ENCODE data around the gene NDUFAF3. TPM values are rescaled to one million over a fixed set of nuclear protein-coding genes. Genes with fewer than 3 reads are reported as not detected.

The NDUFAF3 gene
- 100 to 1,000 TPM in 3 of 4 donors, 10 to 100 TPM in 1; 90.9 to 142 (median 116) TPM for total RNA-seq

- DNase-seq (ENCODE audit: extremely low spot score): peak; percentile 95
- Histone ChIP-seq H3K4me3 (peak within 1 kb of the TSS; percentile 81 to 98 (median 89)), H3K4me1 (peaks cover 48 to 74% (median 59%) of the 10 kb centered on the region in 4 donors), H3K36me3 (peaks cover 20 to 42% (median 41%) of the 10 kb centered on the region in 4 donors), H3K9me3 (no peaks in the 10 kb centered on the region), H3K27me3 (no peaks in the 10 kb centered on the region), H3K27ac (replicated peaks in 1 of 4) (peak within 1 kb of the TSS; percentile 98 to 100 (median 100))
- intact Hi-C loops (cut with DNase I): no loop called here
- TF ChIP-seq POLR2A (IDR thresholded peaks at IDR 0.05; ENCODE audit: low read depth) (peak; percentile 74), EP300 (IDR thresholded peaks at IDR 0.05) (no peak), CTCF (IDR thresholded peaks at IDR 0.05) (peak; percentile 97 to 98 (median 97)), POLR2AphosphoS5 (IDR thresholded peaks at IDR 0.05) (peak; percentile 90 to 94)
- WGBS: 0% methylated on average over 1 of the region's 83 CpGs
These were observed at the start of gene NDUFAF3 for GRCh38 chr3:49021813-49022687. Gene NDUFAF3, plus strand, starts transcription at chr3:49022121. Its CDS starts 24 bp downstream, at chr3:49022145.

GRCh38 chr3:48974076-48974864 lies 47.7 kb upstream of the NDUFAF3 start:
- intact Hi-C loops (cut with DNase I): no loop called here
- Histone ChIP-seq H3K27ac (replicated peaks in 1 of 4) (no peak overlapping the region), H3K36me3 (peaks cover 92 to 100% (median 99%) of the 10 kb centered on the region in 4 donors), H3K4me1 (no peaks in the 10 kb centered on the region), H3K27me3 (no peaks in the 10 kb centered on the region), H3K9me3 (no peaks in the 10 kb centered on the region), H3K4me3 (no peak overlapping the region)
- WGBS: 90% methylated on average over 10 of the region's 10 CpGs
- TF ChIP-seq EP300 (IDR thresholded peaks at IDR 0.05) (no peak), CTCF (IDR thresholded peaks at IDR 0.05) (no peak), POLR2AphosphoS5 (IDR thresholded peaks at IDR 0.05) (no peak), POLR2A (IDR thresholded peaks at IDR 0.05; ENCODE audit: low read depth) (no peak)
- DNase-seq (ENCODE audit: extremely low spot score): no peak

GRCh38 chr3:48979451-48979850 lies 42.5 kb upstream of the NDUFAF3 start:
- Histone ChIP-seq H3K9me3 (no peaks in the 10 kb centered on the region), H3K27ac (replicated peaks in 1 of 4) (no peak overlapping the region), H3K4me3 (no peak overlapping the region), H3K4me1 (peaks cover 0 to 2% (median 0%) of the 10 kb centered on the region in 4 donors), H3K36me3 (peaks cover 89 to 99% (median 97%) of the 10 kb centered on the region in 4 donors), H3K27me3 (no peaks in the 10 kb centered on the region)
- DNase-seq (ENCODE audit: extremely low spot score): no peak
- TF ChIP-seq EP300 (IDR thresholded peaks at IDR 0.05) (no peak), CTCF (IDR thresholded peaks at IDR 0.05) (no peak), POLR2AphosphoS5 (IDR thresholded peaks at IDR 0.05) (no peak), POLR2A (IDR thresholded peaks at IDR 0.05; ENCODE audit: low read depth) (no peak)
- intact Hi-C loops (cut with DNase I): no loop called here
- WGBS: 100% methylated on average over 3 of the region's 3 CpGs

- H3K9me3 ChIP-seq: no peaks in the 10 kb centered on the region
- H3K27ac ChIP-seq (replicated peaks in 1 of 4): no peak overlapping the region
- no peaks in the 10 kb centered on the region for H3K27me3 ChIP-seq
- peaks cover 0 to 2% (median 0%) of the 10 kb centered on the region in 4 donors for H3K4me1 ChIP-seq
- H3K4me3 ChIP-seq: no peak overlapping the region
- no peak for DNase-seq (ENCODE audit: extremely low spot score)
- H3K36me3 ChIP-seq: peaks cover 81 to 99% (median 97%) of the 10 kb centered on the region in 4 donors
- intact Hi-C loops (cut with DNase I): no loop called here
- 98% methylated on average over 4 of the region's 4 CpGs for WGBS
- TF ChIP-seq POLR2AphosphoS5 (IDR thresholded peaks at IDR 0.05) (no peak), EP300 (IDR thresholded peaks at IDR 0.05) (no peak)
These were observed 41.6 kb upstream of the NDUFAF3 start for GRCh38 chr3:48980295-48980694.

- TF ChIP-seq EP300 (IDR thresholded peaks at IDR 0.05) (no peak), CTCF (IDR thresholded peaks at IDR 0.05) (no peak), POLR2AphosphoS5 (IDR thresholded peaks at IDR 0.05) (no peak), POLR2A (IDR thresholded peaks at IDR 0.05; ENCODE audit: low read depth) (no peak)
- no peak for DNase-seq (ENCODE audit: extremely low spot score)
- Histone ChIP-seq H3K36me3 (peaks cover 64 to 99% (median 96%) of the 10 kb centered on the region in 4 donors), H3K27me3 (no peaks in the 10 kb centered on the region), H3K9me3 (no peaks in the 10 kb centered on the region), H3K4me1 (peaks cover 0 to 2% (median 0%) of the 10 kb centered on the region in 4 donors), H3K4me3 (no peak overlapping the region), H3K27ac (replicated peaks in 1 of 4) (no peak overlapping the region)
- intact Hi-C loops (cut with DNase I): no loop called here
These were observed 39.9 kb upstream of the NDUFAF3 start for GRCh38 chr3:48982016-48982415.
